Measurements from ENCODE around the gene BMX.

- no peak for TF ChIP-seq CTCF (IDR thresholded peaks at IDR 0.05)
- no peak for TF ChIP-seq POLR2A (IDR thresholded peaks at IDR 0.05)
These were observed 22.5 kb downstream of the BMX start for GRCh38 chrX:15523088-15523487.

All from body of pancreas (tissue), 4 donors.